ENCODE data around the gene OR14A2. TPM values are rescaled to one million over a fixed set of nuclear protein-coding genes. Genes with fewer than 3 reads are reported as not detected.
A peak's percentile ranks its signal among the peaks of the same experiment; 100 is the strongest.

The OR14A2 gene
- total RNA-seq, 4 donors from 2014 or later, result not detected

DNA sequence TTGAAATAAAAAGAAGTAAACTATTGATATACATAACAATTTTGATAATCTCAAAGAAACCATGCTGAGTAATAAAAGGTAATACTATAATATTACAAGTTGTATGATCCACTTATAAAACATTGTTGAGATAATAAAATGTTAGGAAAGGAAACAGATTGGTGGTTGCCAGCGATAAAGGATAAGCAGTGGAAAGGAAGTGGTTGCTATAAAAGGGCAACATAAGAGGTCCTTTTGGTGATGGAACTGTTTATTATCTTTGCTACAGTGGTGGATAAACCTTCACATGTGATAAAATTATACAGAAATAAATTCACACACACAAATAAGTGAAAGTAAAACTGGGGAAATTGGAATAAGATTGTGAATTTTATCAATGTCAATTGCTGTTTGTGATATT lies 46.6 kb downstream of the OR14A2 start:
- H3K27ac ChIP-seq, result no peak overlapping the region
- DNase-seq, result no peak
- TF ChIP-seq POLR2AphosphoS5 (IDR thresholded peaks at IDR 0.05) (no peak), POLR2A (IDR thresholded peaks at IDR 0.05) (no peak), EP300 (IDR thresholded peaks at IDR 0.05; ENCODE audit: low read depth) (no peak)
- TF ChIP-seq, protein P1, sequence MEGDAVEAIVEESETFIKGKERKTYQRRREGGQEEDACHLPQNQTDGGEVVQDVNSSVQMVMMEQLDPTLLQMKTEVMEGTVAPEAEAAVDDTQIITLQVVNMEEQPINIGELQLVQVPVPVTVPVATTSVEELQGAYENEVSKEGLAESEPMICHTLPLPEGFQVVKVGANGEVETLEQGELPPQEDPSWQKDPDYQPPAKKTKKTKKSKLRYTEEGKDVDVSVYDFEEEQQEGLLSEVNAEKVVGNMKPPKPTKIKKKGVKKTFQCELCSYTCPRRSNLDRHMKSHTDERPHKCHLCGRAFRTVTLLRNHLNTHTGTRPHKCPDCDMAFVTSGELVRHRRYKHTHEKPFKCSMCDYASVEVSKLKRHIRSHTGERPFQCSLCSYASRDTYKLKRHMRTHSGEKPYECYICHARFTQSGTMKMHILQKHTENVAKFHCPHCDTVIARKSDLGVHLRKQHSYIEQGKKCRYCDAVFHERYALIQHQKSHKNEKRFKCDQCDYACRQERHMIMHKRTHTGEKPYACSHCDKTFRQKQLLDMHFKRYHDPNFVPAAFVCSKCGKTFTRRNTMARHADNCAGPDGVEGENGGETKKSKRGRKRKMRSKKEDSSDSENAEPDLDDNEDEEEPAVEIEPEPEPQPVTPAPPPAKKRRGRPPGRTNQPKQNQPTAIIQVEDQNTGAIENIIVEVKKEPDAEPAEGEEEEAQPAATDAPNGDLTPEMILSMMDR (IDR thresholded peaks at IDR 0.05), result no peak
- H3K27me3 ChIP-seq, result no peaks in the 10 kb centered on the region
- intact Hi-C loops (cut with DNase I; ENCODE audit: low total_unique reads) (no loop called here), in situ Hi-C loops (cut with MboI; ENCODE audit: low pct_ligation_motif_present in 1 of 4, low pct_unique_long_range_greater_than_20kb in 1 of 4, low sequenced_read_pairs in 3 of 4) (no loop called here)
- no peaks in the 10 kb centered on the region for H3K36me3 ChIP-seq
- 12 to 31% methylated on average over 1 of the region's 1 CpG for WGBS, 2 donors (ENCODE audit: low coverage in 1 of 2)
- no peaks in the 10 kb centered on the region for H3K4me1 ChIP-seq
- H3K4me3 ChIP-seq, result no peak overlapping the region
- H3K9me3 ChIP-seq, result no peaks in the 10 kb centered on the region

- Histone ChIP-seq H3K36me3 (no peaks in the 10 kb centered on the region), H3K4me1 (no peaks in the 10 kb centered on the region), H3K9me3 (no peaks in the 10 kb centered on the region), H3K27ac (no peak overlapping the region), H3K4me3 (no peak overlapping the region), H3K27me3 (no peaks in the 10 kb centered on the region)
- 28 to 29% methylated on average over 7 of the region's 7 CpGs for WGBS, 2 donors (ENCODE audit: low coverage in 1 of 2)
- peak; percentile 48 for DNase-seq
- intact Hi-C loops (cut with DNase I; ENCODE audit: low total_unique reads) (no loop called here), in situ Hi-C loops (cut with MboI; ENCODE audit: low pct_ligation_motif_present in 1 of 4, low pct_unique_long_range_greater_than_20kb in 1 of 4, low sequenced_read_pairs in 3 of 4) (no loop called here)
- TF ChIP-seq, protein P1 (IDR thresholded peaks at IDR 0.05), result peak; percentile 37 to 66 (median 65)
- TF ChIP-seq POLR2A (IDR thresholded peaks at IDR 0.05), result no peak
Measured at GRCh38 chr1:247681288-247681897, 66.5 kb downstream of the OR14A2 start.

GRCh38 chr1:247680171-247680570 lies 67.8 kb downstream of the OR14A2 start:
- TF ChIP-seq EP300 (IDR thresholded peaks at IDR 0.05; ENCODE audit: low read depth) (no peak), POLR2AphosphoS5 (IDR thresholded peaks at IDR 0.05) (no peak), POLR2A (IDR thresholded peaks at IDR 0.05) (no peak)
- TF ChIP-seq, protein P1 (IDR thresholded peaks at IDR 0.05), result no peak
- Histone ChIP-seq H3K4me1 (no peaks in the 10 kb centered on the region), H3K9me3 (no peaks in the 10 kb centered on the region), H3K27ac (no peak overlapping the region), H3K27me3 (no peaks in the 10 kb centered on the region), H3K36me3 (no peaks in the 10 kb centered on the region), H3K4me3 (no peak overlapping the region)
- in situ Hi-C loops (cut with MboI; ENCODE audit: low pct_ligation_motif_present in 1 of 4, low pct_unique_long_range_greater_than_20kb in 1 of 4, low sequenced_read_pairs in 3 of 4), result no loop called here
- intact Hi-C loops (cut with DNase I; ENCODE audit: low total_unique reads), result no loop called here
- 66 to 78% methylated on average over 4 of the region's 4 CpGs for WGBS, 2 donors (ENCODE audit: low coverage in 1 of 2)
- no peak for DNase-seq

DNA sequence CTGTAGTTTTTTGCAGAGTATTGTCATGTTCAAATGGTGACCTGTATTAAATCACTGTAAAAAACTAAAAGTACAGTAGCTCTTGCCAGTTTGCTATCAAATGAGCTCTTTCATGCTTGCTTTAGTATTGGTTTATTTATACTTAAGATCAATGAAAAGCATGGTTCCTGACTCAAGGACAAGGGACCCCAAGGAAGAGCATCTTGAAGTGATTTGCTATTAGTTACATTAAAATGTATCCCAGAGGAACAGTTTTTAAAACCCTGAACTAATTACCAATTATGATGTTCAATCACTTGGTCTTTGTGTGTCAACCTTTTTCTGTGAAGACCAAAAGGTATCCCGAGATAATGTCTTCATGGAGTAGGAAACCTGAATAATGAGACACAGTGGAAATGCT lies 68.3 kb downstream of the OR14A2 start, which contains the start of gene OR13G1:
OR13G1 (minus strand) TSS at position 101 of the 400 bp plus-strand sequence. CDS start 6,698 bp downstream, outside the sequence.
- 54 to 81% methylated on average over 1 of the region's 1 CpG for WGBS, 2 donors (ENCODE audit: low coverage in 1 of 2)
- in situ Hi-C loops (cut with MboI; ENCODE audit: low pct_ligation_motif_present in 1 of 4, low pct_unique_long_range_greater_than_20kb in 1 of 4, low sequenced_read_pairs in 3 of 4) (no loop called here), intact Hi-C loops (cut with DNase I; ENCODE audit: low total_unique reads) (no loop called here)
- no peak within 1 kb of the TSS for H3K4me3 ChIP-seq
- H3K4me1 ChIP-seq, result no peaks in the 10 kb centered on the region
- no peaks in the 10 kb centered on the region for H3K9me3 ChIP-seq
- DNase-seq, result no peak
- no peak within 1 kb of the TSS for H3K27ac ChIP-seq
- H3K27me3 ChIP-seq, result no peaks in the 10 kb centered on the region
- no peaks in the 10 kb centered on the region for H3K36me3 ChIP-seq
- TF ChIP-seq EP300 (IDR thresholded peaks at IDR 0.05; ENCODE audit: low read depth), result no peak
- TF ChIP-seq, protein P1 (IDR thresholded peaks at IDR 0.05), result no peak
- no peak for TF ChIP-seq POLR2A (IDR thresholded peaks at IDR 0.05)
- TF ChIP-seq POLR2AphosphoS5 (IDR thresholded peaks at IDR 0.05), result no peak

Other genes with a start within 250 kb of the OR14A2 start
- gene OR2C3, start 211.7 kb downstream of the OR14A2 start, total RNA-seq, result not detected
- under 1 TPM in 3 of 4 donors, not detected in 1; 0.14 to 0.32 (median 0.20) TPM for gene GCSAML, start 199.0 kb downstream of the OR14A2 start, total RNA-seq
- not detected for gene OR2G2, start 159.8 kb downstream of the OR14A2 start, total RNA-seq
- gene OR2G3, start 142.6 kb downstream of the OR14A2 start, total RNA-seq, result not detected
- gene OR13G1, start 68.4 kb downstream of the OR14A2 start, total RNA-seq, result not detected
- not detected for gene OR6F1, start 31.5 kb downstream of the OR14A2 start, total RNA-seq
- gene OR14K1, start 9.5 kb downstream of the OR14A2 start, total RNA-seq, result 1 to 10 TPM in 1 of 4 donors, under 1 TPM in 1, not detected in 2; 0.82 to 1.4 TPM
- gene OR1C1, start 12.4 kb upstream of the OR14A2 start, total RNA-seq, result not detected
- gene OR14A16, start 76.0 kb upstream of the OR14A2 start, total RNA-seq, result not detected
- gene OR11L1, start 93.8 kb upstream of the OR14A2 start, total RNA-seq, result not detected
- 10 to 100 TPM in 1 of 4 donors, 1 to 10 TPM in 2, not detected in 1; 2.0 to 10.8 (median 7.0) TPM for gene TRIM58, start 109.0 kb upstream of the OR14A2 start, total RNA-seq
- gene OR2W3, start 147.4 kb upstream of the OR14A2 start, total RNA-seq, result 1 to 10 TPM in 1 of 4 donors, under 1 TPM in 1, not detected in 2; 0.68 to 5.4 TPM
- gene OR2T8, start 172.1 kb upstream of the OR14A2 start, total RNA-seq, result not detected
- not detected for gene OR2AJ1, start 176.7 kb upstream of the OR14A2 start, total RNA-seq
- gene OR2L8, start 200.7 kb upstream of the OR14A2 start, total RNA-seq, result not detected
- not detected for gene OR2AK2, start 217.1 kb upstream of the OR14A2 start, total RNA-seq

Data from transverse colon (tissue), 4 donors.